ENCODE results near the gene GPC6.
"Not testable (repeated sequence)": the region's sequence is repeated elsewhere in the genome, so short reads cannot be mapped to it uniquely, and the experiment has no call there.

Gene GPC6

DNA sequence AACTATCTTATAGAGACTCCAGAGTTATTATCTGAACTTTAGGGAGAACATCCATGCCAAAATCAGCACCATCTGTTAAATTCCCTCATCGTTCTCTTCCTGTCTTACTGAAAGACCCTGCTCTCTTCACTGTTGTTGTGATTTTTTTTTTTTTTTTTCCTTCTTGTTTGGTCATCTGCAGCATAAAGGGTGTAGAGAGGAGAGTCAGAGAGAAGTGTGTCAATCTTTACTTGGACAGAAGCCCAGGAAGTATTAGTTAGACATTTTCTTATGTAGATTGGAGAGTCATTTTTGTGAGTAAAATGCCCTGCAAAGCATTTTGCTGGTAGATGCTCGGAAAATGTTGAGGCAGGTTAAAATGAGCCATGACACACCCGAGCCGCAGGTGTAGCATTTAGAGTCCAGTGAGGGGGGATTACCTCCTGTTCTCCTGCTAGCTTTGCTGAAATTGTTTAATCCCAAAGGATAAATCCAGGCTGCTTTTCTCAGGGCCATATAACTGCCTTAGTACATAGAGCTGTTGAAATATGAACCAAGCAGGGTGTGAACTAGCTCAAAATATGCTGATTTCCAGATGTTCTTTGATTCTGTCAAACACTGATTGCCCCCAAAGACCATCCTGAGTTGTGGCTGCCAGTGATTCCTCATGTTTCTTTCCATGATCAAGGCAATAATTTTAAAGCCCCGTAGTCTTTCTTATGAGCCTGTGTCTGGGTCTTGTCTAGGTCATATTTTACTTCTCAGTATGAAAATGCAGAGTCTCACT is 1109.3 kb downstream of the GPC6 start:
- TF ChIP-seq CTCF (conservative IDR thresholded peaks at IDR 0.05; ENCODE audit: low read depth, low read length) = no peak
- H3K4me3 ChIP-seq (ENCODE audit: low read depth, low read length) = no peak overlapping the region
- DNase-seq (ENCODE audit: low read depth) = peak; percentile 39

GRCh38 chr13:94339116-94339687 is 1112.6 kb downstream of the GPC6 start:
- DNase-seq (ENCODE audit: low read depth) = peak; percentile 31
- H3K4me3 ChIP-seq (ENCODE audit: low read depth, low read length) = no peak overlapping the region
- no peak for TF ChIP-seq CTCF (conservative IDR thresholded peaks at IDR 0.05; ENCODE audit: low read depth, low read length)

- TF ChIP-seq CTCF (conservative IDR thresholded peaks at IDR 0.05; ENCODE audit: low read depth, low read length) = no peak
These were observed 1116.0 kb downstream of the GPC6 start for GRCh38 chr13:94342436-94343242.

GRCh38 chr13:94343243-94343585 is 1116.6 kb downstream of the GPC6 start:
- peak; percentile 46 for DNase-seq (ENCODE audit: low read depth)
- H3K4me3 ChIP-seq (ENCODE audit: low read depth, low read length) = no peak overlapping the region
- TF ChIP-seq CTCF (conservative IDR thresholded peaks at IDR 0.05; ENCODE audit: low read depth, low read length) = no peak

More at GRCh38 chr13:94342436-94343242, 1116.0 kb downstream of the GPC6 start:
- peak; percentile 27 for DNase-seq (ENCODE audit: low read depth)
- H3K4me3 ChIP-seq (ENCODE audit: low read depth, low read length) = no peak overlapping the region

DNA sequence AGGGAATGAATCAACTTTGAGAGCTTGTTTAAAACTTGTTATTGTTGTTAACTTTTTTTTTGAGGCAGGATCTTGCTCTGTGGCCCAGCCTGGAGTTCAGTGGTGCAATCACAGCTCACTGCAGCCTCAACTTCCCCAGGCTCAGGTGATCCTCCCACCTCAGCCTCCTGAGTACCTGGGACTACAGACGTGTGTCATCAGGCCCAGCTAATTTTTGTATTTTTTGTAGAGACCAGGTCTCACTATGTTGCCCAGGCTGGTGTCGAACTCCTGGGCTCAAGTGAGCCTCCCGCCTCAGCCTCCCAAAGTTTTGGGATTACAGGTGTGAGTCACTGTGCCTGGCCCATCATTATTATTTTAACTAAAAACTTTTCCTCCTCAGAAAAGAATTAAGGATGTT is 1117.1 kb downstream of the GPC6 start:
- DNase-seq (ENCODE audit: low read depth); H3K4me3 ChIP-seq (ENCODE audit: low read depth, low read length): not testable (repeated sequence)

DNA sequence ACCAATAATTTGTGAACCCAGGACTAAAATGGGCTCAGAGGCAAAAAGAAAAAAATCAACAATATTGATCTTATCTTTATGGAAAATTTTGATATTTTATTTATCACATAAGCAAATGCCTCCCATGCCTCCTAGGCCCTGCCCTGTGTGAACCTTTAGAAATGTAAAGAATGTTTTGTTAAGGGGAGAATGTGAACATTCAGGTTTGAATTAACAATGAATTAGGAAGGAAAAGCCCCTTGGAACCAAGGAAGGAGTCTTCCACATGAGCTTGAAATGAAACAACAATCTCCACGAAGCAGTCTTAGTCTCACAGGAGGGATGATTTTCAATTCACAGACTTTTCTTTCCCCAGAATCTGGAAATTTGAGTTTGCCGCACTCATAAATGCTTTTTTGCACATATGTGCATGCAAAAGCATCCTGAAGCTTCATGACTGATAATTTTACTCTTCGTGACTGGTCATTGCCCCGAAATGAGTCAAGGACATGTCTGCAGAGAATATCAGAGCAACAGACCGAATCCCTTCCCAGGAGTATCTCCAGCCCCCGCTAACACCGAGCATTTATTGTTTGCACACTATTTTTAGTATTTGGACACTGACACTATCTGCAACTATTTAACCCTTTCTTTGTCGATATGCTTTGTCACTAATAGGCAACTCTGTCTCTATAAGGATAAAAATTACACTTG is 1117.7 kb downstream of the GPC6 start:
- no peak for TF ChIP-seq CTCF (conservative IDR thresholded peaks at IDR 0.05; ENCODE audit: low read depth, low read length)
- no peak overlapping the region for H3K4me3 ChIP-seq (ENCODE audit: low read depth, low read length)
- peak; percentile 43 for DNase-seq (ENCODE audit: low read depth)

Data from choroid plexus epithelial cell (primary cell).